ENCODE data around the gene HYAL3.

DNA sequence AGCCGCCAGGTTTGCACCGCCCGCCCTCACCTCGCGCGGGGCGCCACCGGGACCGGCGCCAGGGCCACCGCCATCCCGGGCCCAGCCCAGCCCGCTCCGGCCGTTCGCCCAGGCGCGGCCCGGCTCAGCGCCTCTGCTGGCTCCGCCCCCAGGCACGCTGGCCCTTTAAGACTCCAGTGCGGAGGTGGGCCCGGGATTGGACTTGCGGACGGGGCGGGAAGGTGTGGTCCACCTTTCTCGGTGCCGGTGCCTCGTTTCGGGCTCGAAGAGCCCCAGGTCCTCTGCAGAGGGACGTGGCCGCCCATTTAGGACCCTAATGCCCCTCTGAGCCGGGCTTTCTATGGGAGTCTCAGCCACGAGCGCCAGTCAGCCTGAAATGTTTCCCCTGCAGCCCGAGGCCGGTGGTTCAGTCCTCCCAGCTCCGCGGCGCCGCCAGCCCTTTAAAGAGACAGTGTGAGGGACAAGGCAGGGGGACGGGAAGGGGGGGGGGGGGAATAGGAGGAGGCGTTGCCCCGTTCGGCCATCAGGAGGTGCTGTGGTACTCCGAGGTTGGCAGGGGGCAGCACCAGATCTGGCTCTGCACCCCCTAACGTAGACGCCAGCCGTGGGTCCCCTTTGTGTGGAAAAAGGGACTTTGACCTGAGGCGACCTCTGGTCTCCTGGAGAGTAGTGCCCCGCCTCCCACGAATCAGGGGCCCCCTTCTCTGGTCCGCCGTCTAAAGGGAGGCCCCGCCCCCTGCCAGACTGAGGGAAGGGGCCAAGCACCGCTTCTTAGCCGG is 22.3 kb upstream of the HYAL3 start:
- TF ChIP-seq, protein P1, sequence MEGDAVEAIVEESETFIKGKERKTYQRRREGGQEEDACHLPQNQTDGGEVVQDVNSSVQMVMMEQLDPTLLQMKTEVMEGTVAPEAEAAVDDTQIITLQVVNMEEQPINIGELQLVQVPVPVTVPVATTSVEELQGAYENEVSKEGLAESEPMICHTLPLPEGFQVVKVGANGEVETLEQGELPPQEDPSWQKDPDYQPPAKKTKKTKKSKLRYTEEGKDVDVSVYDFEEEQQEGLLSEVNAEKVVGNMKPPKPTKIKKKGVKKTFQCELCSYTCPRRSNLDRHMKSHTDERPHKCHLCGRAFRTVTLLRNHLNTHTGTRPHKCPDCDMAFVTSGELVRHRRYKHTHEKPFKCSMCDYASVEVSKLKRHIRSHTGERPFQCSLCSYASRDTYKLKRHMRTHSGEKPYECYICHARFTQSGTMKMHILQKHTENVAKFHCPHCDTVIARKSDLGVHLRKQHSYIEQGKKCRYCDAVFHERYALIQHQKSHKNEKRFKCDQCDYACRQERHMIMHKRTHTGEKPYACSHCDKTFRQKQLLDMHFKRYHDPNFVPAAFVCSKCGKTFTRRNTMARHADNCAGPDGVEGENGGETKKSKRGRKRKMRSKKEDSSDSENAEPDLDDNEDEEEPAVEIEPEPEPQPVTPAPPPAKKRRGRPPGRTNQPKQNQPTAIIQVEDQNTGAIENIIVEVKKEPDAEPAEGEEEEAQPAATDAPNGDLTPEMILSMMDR (IDR thresholded peaks at IDR 0.05), result peak; percentile 22 to 50 (median 42)
- TF ChIP-seq EP300 (IDR thresholded peaks at IDR 0.05) (no peak), POLR2AphosphoS5 (IDR thresholded peaks at IDR 0.05) (peak in 2 of 4 donors; percentile 52 to 64)

Data from sigmoid colon (tissue), 4 donors.